ENCODE measurements around the gene FNIP2. TPM values are rescaled to one million over a fixed set of nuclear protein-coding genes. Genes with fewer than 3 reads are reported as not detected.

FNIP2 gene
- total RNA-seq (10 to 100 TPM; 34.1 to 89.7 (median 53.4) TPM), polyA plus RNA-seq (10 to 100 TPM in 1 of 2 donors, 1 to 10 TPM in 1; 8.5 to 17.8 TPM)
- long read RNA-seq, donor 1, full-length matches to known transcripts, result 2 of 79 reads
- long read RNA-seq, donor 1, partial matches to known transcripts, result 21 of 79 reads
- long read RNA-seq, donor 1, other reads (novel, unspliced or antisense), result 56 of 79 reads
- long read RNA-seq, donor 2, full-length matches to known transcripts, result 1 of 54 reads
- long read RNA-seq, donor 2, partial matches to known transcripts, result 13 of 54 reads
- long read RNA-seq, donor 2, other reads (novel, unspliced or antisense), result 40 of 54 reads
- long read RNA-seq, donor 3, full-length matches to known transcripts, result 1 of 179 reads
- long read RNA-seq, donor 3, partial matches to known transcripts, result 42 of 179 reads
- long read RNA-seq, donor 3, other reads (novel, unspliced or antisense), result 136 of 179 reads

DNA sequence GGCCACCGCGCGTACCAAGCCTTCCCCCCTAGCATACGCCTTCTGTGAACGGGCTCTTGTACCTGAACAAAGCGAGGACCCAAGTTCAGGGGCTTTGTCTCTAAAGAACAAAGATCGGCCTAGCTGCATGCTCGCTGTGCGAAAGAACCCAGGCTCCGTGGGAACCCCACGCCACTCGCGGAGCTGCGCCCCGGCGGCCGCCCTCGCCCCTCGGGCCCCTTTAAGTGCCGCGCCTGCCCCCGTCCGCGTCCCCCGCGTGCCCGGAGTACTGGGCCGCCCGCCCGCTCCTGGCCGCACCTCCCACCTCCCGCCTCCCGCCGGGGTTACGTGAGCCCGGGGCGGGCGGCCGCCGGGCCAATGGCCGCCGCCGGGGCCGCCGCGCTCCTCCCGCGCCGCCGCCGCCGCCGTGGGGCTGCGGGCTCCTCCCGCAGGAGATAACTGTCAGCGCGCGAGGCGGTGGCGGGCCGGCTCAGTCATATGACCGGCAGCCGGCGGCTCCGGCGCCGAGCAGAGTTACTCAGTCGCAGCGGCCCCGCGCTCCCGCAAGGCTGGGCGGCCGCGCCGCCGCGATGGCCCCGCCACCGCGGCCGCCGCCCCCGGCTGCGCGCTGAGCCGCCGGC, at the start of gene FNIP2:
Gene FNIP2, plus strand, starts transcription at position 472 of the 620 bp plus-strand sequence. CDS start 187 bp downstream, outside the sequence.
- Histone ChIP-seq H3K27ac (peak within 1 kb of the TSS; percentile 73 to 95 (median 91)), H3K36me3 (no peaks in the 10 kb centered on the region), H3K4me1 (peaks cover 8 to 57% (median 43%) of the 10 kb centered on the region in 9 donors), H3K4me3 (peak within 1 kb of the TSS; percentile 81 to 93 (median 88)), H3K27me3 (no peaks in the 10 kb centered on the region), H3K9me3 (no peaks in the 10 kb centered on the region)
- peak; percentile 91 to 97 (median 94) for ATAC-seq
- 1% methylated on average over 75 to 88 of the region's 88 CpGs for WGBS, 2 donors
- intact Hi-C loops (cut with DNase I), result loop anchor here in 6 of 10 donors (2.0 to 5.0 kb wide), 7 partner anchors 36 to 84 kb away; no protein-coding TSS in a partner anchor
- TF ChIP-seq, protein P1, sequence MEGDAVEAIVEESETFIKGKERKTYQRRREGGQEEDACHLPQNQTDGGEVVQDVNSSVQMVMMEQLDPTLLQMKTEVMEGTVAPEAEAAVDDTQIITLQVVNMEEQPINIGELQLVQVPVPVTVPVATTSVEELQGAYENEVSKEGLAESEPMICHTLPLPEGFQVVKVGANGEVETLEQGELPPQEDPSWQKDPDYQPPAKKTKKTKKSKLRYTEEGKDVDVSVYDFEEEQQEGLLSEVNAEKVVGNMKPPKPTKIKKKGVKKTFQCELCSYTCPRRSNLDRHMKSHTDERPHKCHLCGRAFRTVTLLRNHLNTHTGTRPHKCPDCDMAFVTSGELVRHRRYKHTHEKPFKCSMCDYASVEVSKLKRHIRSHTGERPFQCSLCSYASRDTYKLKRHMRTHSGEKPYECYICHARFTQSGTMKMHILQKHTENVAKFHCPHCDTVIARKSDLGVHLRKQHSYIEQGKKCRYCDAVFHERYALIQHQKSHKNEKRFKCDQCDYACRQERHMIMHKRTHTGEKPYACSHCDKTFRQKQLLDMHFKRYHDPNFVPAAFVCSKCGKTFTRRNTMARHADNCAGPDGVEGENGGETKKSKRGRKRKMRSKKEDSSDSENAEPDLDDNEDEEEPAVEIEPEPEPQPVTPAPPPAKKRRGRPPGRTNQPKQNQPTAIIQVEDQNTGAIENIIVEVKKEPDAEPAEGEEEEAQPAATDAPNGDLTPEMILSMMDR (IDR thresholded peaks at IDR 0.05), result no peak
- peak; percentile 85 to 87 for DNase-seq

DNA sequence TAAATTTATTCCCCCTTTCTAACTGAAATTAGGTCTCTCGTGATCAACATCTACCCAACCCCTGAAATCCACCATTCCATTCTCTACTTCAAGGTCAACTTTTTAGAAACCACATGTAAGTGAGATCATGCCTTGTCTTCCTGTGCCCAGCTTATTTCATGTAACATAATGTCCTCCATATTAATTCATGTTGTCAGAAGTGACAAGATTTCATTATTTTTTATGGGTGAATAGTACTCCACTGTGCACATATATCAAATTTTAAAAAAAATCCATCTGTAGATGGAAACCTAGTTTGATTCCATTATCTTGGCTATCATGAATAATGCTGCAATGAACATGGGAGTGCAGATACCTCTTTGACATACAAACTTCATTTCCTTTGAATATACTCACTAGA, 47.1 kb upstream of the FNIP2 start:
- TF ChIP-seq, protein P1 (IDR thresholded peaks at IDR 0.05), result no peak
- DNase-seq (no peak), ATAC-seq (no peak)
- intact Hi-C loops (cut with DNase I), result loop anchor here in 9 of 10 donors (5.0 to 10.0 kb wide), 5 partner anchors 453 to 733 kb away; no protein-coding TSS in a partner anchor
- peaks cover 0 to 29% (median 10%) of the 10 kb centered on the region in 9 donors for H3K4me1 ChIP-seq
- 92 to 100% methylated on average over 1 of the region's 1 CpG for WGBS, 2 donors
- H3K9me3 ChIP-seq, result no peaks in the 10 kb centered on the region
- peak overlapping the region in 5 of 10 donors; percentile 64 to 93 (median 75) for H3K4me3 ChIP-seq
- peaks cover 0 to 47% (median 34%) of the 10 kb centered on the region in 9 donors for H3K36me3 ChIP-seq
- H3K27me3 ChIP-seq, result no peaks in the 10 kb centered on the region
- no peak overlapping the region for H3K27ac ChIP-seq

DNA sequence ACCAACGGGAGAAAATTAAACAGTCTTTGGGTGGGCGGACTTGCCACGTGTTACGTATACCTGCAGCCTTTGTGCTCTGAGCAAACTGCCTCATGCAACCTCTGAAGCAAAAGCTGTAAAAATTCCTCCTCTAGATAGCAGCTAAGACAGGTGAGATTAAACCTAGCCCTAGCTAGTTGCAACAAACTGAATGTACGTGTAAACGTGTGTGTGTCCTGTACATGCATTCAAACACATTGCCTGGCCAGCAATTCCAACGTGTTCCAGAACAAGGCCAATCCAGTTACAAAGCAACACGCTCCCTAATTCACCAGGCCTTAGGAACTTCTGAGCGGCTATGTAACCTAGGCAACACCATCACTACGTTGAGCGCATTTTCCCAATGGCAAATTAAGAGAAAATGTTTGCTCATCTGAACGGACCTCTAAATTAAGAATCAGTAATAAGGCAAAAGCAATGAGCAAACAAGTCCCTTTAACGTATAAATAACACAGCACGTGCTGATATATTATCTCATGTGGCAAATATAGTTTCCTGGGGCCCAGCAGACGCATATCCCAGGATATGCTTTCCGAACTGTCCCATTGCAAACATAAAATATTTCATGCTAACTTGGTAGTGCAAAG, 46.4 kb upstream of the FNIP2 start:
- Histone ChIP-seq H3K27me3 (no peaks in the 10 kb centered on the region), H3K9me3 (no peaks in the 10 kb centered on the region), H3K27ac (peak overlapping the region; percentile 82 to 97 (median 92)), H3K36me3 (peaks cover 0 to 40% (median 29%) of the 10 kb centered on the region in 9 donors), H3K4me1 (peaks cover 0 to 29% (median 10%) of the 10 kb centered on the region in 9 donors), H3K4me3 (peak overlapping the region; percentile 62 to 97 (median 78))
- intact Hi-C loops (cut with DNase I), result loop anchor here in 9 of 10 donors (5.0 to 10.0 kb wide), 5 partner anchors 452 to 732 kb away; no protein-coding TSS in a partner anchor
- DNase-seq, result no peak
- TF ChIP-seq, protein P1 (IDR thresholded peaks at IDR 0.05), result no peak
- 12% methylated on average over 16 of the region's 16 CpGs for WGBS, 2 donors
- peak in 5 of 8 donors; percentile 41 to 59 (median 53) for ATAC-seq

Data from heart right ventricle (tissue), 16 donors.